Stimulated activated CD4-positive, alpha-beta T cell treated with anti-CD3 and anti-CD28 coated beads, Interleukin-2, amount 100 ng/mL, for 4 hours (primary cell): ENCODE data around the gene COPS9.

Experiments
- DNase-seq: peaks from one replicate; pipeline ENCODE4 v3.0.0-alpha.2; 2020; ENCODE audit warnings: low read depth

COPS9 gene

GRCh38 chr2:240134466-240134865 is 1.6 kb downstream of the COPS9 start:
- no peak for DNase-seq

DNA sequence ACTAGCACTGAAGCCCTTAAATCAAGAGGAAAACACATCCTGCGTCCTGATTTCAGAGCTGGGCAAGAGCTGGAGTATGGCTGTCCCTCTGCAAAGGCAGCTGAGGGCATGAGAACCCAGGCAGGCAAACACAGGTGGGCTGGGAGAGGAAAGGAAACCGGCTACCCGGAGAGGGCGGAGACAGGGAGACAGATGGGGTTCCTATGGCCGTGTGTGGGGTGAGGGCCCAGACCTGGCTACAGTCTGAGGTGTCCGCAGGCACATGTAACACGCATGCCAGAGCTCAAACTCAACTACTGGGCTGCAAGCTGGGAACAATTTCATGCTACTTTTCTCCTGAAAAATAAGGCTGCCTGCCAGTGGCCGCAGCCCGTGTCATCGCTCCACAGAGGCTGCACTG is 2.7 kb downstream of the COPS9 start:
- DNase-seq: no peak

- no peak for DNase-seq
Observed at GRCh38 chr2:240132651-240132980, 3.5 kb downstream of the COPS9 start.

- no peak for DNase-seq
Observed at GRCh38 chr2:240131941-240132650, 4.0 kb downstream of the COPS9 start.

DNA sequence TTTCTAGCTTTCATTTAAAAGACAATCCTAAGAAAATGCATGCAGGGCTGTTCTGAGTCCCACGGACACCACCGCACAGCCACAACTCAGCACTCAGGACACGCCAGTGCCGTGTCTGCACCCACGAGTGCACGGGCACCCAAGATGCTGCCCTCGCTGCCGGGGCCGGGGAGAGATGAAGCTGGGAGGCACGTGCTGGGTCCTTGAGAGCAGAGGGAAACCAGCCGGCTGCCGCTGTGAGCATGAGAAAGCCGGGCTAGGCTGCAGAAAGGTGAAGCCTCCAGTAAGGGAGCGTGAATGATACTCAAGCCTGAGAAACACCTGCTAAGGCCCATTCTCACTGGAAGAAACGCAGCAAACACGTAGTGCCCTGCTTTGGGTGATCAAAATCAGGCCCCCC is 4.8 kb downstream of the COPS9 start:
- no peak for DNase-seq

- DNase-seq: no peak
Observed at GRCh38 chr2:240130393-240131195, 5.5 kb downstream of the COPS9 start.

DNA sequence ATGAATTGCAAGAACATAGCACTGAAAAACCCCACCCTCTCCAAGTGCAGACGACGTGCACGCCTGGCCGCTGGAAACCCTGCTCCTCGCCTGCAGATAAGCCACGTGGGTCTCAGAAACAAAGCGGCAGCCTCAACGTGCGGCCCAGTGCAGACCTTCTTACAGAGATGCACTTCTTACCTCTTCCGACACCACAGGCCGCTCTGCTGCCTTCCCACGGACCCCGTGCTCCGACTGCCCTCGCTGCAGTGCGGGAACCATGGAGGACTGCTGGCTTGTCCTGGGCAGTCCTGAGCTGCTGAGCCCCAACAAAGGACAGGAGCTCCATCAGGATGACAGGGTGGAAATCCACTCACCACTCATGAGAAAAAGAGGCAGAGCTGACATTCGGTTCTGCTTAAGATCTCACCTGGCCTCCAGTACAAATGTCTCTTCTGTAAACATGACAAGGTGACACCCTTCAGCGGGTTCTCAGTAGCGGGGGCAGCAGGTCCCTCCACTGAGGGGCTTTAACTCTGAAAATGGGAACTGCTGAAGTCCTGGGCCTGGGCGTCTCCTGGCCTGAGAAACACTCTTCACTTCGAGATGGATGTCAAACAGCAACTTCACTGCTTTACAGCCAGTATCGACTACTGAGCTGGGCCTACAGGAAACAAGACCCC is 6.2 kb downstream of the COPS9 start:
- DNase-seq: no peak

GRCh38 chr2:240129311-240129710 is 6.8 kb downstream of the COPS9 start:
- DNase-seq: no peak

DNA sequence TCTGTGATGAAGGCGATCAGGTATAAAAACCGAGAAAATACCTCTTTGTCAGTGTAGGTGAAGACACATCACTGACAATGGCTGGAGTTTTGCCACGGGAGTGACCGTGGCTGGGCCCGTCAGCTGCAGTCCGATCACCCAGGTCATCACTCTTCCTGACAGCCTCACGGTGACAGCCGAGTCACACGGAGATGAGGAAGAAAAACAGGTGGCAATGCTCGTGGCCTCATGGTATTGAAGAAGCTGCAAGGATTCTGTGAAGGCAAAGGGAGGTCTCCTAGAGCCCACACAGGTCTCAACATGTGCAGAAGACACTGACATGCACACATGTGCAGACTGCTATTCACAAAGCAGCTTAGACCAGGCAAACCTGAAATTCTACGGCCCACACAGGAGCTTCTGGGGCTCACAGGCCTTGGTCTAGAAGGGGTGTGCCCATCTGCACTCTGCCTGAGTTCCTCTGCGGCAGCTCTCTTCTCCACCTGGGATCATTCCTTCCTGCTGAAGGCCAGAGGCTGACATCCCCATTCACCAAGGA is 7.4 kb downstream of the COPS9 start:
- DNase-seq: no peak

DNA sequence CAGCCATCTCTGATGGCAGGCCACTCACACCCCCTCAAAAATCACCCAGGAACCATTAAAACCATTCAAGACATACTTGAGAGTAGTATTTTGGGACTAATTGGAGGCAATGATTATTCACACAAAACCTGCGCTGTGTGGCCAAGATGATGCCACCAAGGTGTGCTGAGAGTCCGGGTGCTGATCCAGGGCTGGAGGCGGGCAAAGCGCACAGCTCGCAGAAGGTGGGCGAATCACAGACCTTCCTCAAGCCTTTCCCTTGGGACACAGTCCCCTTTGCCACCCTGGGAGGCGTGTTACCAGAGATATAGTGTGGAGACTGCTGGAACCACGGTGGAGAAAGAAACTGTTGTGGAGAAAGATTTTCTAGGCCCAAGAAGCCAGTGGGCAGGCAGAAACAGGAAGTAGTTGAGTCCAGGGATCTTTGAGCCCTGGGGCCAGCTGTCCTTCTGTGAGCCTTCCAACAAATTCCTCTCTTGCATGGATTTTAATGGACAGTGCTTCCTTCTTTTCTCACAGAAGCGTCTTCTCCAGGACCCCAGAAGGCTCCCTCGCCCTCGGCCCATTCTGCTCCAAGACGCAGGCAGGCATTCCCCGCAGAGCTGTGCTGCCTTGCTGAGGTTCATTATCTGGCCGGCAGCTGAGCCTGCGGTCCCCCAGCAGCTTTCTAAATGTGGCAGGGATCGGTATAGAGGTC is 8.0 kb downstream of the COPS9 start:
- DNase-seq: no peak

DNA sequence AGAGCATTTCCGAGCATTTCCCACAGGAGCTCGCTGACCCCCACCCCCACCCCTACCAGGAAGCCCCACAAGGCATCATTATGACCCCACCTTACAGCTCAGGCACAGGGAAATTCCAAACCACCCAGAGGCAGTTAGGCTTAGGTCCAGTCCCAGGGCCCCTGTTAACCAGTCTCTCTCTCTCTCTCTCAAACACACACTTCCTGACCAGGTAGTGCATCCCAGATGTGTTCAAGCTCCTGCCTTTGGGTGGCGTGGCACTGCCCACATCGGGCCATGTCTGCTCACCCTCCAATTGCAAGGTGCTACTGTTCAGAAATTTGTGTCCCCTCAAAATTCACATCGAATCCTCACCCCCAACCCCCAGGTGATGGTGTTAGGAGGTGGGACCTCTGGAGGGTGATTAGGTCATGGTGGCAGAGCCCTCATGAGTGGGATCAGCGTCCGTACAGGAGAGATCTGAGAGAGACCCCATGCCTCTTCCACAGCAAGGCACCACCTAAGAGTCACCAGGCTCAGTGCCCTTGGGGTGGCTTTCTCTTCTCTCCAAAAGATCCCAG is 8.8 kb downstream of the COPS9 start:
- DNase-seq: no peak

GRCh38 chr2:240126731-240127130 is 9.4 kb downstream of the COPS9 start:
- no peak for DNase-seq

DNA sequence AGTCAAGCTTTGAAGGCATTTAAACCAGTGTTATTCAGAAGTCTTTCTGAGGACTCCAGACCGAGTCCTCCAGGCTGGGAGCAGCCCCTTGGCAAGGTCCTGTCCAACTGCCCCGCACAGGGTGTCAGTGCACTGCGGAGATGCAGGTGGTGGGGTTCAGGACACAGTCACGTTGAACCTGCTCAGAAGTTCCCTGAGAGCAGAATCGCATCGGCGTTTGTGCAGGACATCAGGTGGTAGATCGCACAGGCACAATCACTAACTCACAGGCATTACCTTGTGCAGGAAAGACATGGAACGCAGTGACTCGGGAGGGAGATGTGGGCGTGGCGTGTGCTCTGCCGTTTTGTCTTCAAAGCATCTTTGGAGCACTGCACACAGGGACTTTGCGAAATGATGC is 10.4 kb downstream of the COPS9 start:
- DNase-seq: no peak

DNA sequence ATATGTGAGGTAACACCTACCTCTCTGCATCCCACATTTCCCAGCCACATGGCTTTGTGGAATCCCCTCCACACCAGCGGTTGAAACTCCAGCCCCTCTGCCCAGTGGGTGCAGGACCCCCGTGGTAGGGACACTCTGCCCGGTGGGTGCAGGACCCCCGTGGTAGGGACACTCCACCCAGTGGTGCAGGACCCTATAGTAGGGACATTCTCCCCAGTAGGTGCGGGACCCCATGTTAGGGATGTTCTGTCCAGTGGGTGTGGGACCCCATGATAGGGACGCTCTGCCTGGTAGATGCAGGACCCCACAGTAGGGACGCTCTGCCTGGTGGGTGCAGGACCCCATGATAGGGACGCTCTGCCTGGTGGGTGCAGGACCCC is 11.5 kb downstream of the COPS9 start:
- DNase-seq: no peak

DNA sequence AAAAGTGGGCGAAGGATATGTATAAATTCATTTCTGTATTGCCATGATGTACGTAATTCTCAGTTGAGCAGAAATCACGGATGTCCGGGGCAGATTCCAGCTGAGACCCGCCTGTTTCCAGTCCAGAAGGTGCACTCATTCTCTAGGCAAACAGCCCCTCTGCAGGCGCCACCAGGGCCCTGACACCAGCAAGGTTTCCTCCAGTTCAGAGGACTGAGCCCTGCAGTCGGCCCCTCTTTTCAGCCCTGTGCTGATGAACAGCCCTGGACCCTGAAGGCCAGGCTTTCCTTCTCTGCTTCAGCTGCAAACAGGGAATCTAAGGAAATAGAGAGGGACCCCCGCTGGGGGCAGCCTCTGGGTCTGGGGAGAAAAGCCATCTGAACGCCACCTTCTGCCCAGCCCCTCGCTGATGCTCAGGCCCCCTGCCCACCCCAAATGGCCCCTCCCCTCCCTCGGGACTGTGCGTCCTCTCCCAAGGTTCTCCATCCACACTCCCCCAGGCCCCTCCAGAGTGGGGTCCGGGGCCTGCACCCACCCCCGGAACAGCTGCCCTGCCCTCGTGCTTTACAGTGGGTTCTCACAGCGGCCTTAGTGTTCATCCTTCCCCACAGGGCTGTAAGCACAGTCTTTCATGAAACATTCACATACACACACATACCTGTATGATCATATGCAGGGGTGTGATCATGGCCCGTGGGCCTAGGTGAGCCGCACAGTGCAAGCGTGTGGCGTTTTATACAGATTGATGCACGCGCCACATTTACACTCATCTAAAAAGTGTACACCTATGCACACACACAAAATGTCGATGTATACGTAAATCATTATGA is 12.1 kb downstream of the COPS9 start:
- no peak for DNase-seq

DNA sequence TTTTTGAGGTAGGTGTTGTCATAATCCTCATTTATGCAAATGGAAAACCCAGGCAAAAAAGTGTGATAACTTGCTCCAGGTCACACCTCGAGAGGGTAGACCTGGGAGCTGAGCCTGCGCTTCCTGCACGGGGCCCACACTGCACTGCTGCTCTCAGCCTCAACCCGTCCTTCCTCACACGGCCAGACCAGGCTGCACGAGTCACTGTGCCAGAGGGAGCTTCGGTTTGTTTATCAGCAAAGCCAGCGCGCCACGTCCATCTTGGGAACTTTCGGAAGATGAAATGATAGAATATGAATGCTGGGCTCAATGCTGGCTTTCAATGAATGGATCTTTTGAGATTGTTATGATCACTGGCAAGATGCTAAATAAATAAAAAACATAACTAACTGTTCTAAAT is 14.4 kb downstream of the COPS9 start:
- no peak for DNase-seq

GRCh38 chr2:240121190-240121589 is 14.9 kb downstream of the COPS9 start:
- DNase-seq: no peak

DNA sequence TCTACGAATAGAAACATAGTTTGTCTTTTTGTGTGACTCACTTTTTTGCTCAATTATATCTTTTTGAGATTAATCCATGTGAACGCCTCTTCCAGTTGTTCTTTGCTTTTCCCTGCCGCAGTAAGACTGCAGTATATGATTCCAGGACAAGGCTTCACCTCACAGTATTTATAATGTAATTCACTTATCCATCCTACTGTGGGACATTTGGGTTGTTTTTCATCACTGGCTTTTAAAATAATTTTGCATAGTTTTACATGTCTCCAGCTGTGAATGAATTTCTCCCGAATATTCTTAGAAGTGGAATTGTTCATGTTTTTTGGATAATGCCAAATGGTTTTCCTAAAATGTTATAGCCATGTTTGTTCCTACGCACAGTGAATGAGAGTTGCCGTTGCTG is 21.9 kb downstream of the COPS9 start:
- DNase-seq: no peak

GRCh38 chr2:240112914-240113690 is 23.0 kb downstream of the COPS9 start:
- DNase-seq: no peak

- DNase-seq: no peak
Observed at GRCh38 chr2:240111253-240111652, 24.9 kb downstream of the COPS9 start.
